GM12864 (cell line): ENCODE measurements around the gene GAK.

Experiments
- DNase-seq: peaks from one replicate; pipeline ENCODE4 v3.0.0-alpha.2; 2011; ENCODE audit warnings: low read depth
- H3K4me3 ChIP-seq: 2 replicates; pipeline ENCODE4 v1.5.1; 2011; ENCODE audit warnings: mild to moderate bottlenecking, low read depth, low read length, control low read depth
- CTCF ChIP-seq: IDR thresholded peaks from 2 replicates; pipeline ENCODE4 v1.5.1; 2011; ENCODE audit warnings: low read depth, mild to moderate bottlenecking, moderate library complexity, low read length, control low read depth, inconsistent platforms; ENCODE audit errors: missing control alignments

Gene GAK

GRCh38 chr4:887034-887763, 44.9 kb downstream of the GAK start:
- H3K4me3 ChIP-seq, result no peak overlapping the region; the same call in 1 of the 2 replicates
- no peak for TF ChIP-seq CTCF
- DNase-seq, result no peak

- DNase-seq, result no peak
- H3K4me3 ChIP-seq, result no peak overlapping the region
- TF ChIP-seq CTCF, result no peak
Observed at GRCh38 chr4:886244-886643, 45.9 kb downstream of the GAK start.

- no peak for DNase-seq
- H3K4me3 ChIP-seq, result no peak overlapping the region
- TF ChIP-seq CTCF, result no peak
Observed at GRCh38 chr4:885353-885752, 46.8 kb downstream of the GAK start.

GRCh38 chr4:884896-885295, 47.2 kb downstream of the GAK start:
- no peak for TF ChIP-seq CTCF
- no peak overlapping the region for H3K4me3 ChIP-seq
- no peak for DNase-seq

GRCh38 chr4:884259-884658, 47.9 kb downstream of the GAK start:
- DNase-seq, result no peak
- no peak overlapping the region for H3K4me3 ChIP-seq
- TF ChIP-seq CTCF, result no peak

- DNase-seq, result no peak
- no peak for TF ChIP-seq CTCF
- H3K4me3 ChIP-seq, result no peak overlapping the region
Observed at GRCh38 chr4:883377-884095, 48.6 kb downstream of the GAK start.

- no peak for DNase-seq
- no peak for TF ChIP-seq CTCF
- no peak overlapping the region for H3K4me3 ChIP-seq
Observed at GRCh38 chr4:882646-883045, 49.5 kb downstream of the GAK start.
